Testis (tissue), 2 donors: ENCODE measurements around the gene PRKCD.

Experiments
- POLR2A ChIP-seq: fragments of 450-650 bp; IDR thresholded peaks from one replicate; pipeline ENCODE4 v1.6.1; 2017; ENCODE audit warnings: antibody characterized with exemption, mild to moderate bottlenecking, moderate library complexity
- TF ChIP-seq, protein P1 (sequence below), 3 experiments: fragments of 450-650 bp in 2 of 3; fragments of 200-600 bp in 1 of 3; sonication (generic) in 1 of 3; IDR thresholded peaks; one replicate each; pipeline ENCODE4 v1.5.1; 2016 to 2019; ENCODE audit warnings: antibody characterized with exemption in 3 of 3, mild to moderate bottlenecking in 2 of 3, moderate library complexity in 1 of 3

DNA sequence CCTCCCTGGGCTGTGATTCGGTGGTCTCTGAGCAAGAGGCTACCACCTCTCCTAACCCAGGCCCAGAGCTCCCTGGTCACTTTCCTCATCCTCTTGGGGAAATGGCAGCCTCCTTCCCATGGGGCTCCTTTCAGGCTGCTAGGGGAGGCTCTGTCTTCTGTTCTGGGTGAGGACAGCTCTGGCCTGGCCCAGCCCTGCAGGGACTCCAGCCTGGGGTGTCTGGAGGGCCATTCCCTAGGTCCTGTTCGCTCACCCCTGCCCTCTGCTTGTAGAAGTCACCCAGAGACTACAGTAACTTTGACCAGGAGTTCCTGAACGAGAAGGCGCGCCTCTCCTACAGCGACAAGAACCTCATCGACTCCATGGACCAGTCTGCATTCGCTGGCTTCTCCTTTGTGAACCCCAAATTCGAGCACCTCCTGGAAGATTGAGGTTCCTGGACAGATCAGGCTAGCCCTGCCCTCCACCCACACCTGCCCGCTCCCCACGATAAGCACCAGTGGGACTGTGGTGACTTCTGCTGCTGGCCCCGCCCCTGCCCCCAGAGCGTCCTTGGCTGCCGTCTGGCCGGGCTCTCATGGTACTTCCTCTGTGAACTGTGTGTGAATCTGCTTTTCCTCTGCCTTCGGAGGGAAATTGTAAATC lies 30.9 kb downstream of the PRKCD start:
- TF ChIP-seq, protein P1, sequence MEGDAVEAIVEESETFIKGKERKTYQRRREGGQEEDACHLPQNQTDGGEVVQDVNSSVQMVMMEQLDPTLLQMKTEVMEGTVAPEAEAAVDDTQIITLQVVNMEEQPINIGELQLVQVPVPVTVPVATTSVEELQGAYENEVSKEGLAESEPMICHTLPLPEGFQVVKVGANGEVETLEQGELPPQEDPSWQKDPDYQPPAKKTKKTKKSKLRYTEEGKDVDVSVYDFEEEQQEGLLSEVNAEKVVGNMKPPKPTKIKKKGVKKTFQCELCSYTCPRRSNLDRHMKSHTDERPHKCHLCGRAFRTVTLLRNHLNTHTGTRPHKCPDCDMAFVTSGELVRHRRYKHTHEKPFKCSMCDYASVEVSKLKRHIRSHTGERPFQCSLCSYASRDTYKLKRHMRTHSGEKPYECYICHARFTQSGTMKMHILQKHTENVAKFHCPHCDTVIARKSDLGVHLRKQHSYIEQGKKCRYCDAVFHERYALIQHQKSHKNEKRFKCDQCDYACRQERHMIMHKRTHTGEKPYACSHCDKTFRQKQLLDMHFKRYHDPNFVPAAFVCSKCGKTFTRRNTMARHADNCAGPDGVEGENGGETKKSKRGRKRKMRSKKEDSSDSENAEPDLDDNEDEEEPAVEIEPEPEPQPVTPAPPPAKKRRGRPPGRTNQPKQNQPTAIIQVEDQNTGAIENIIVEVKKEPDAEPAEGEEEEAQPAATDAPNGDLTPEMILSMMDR (IDR thresholded peaks at IDR 0.05), result no peak
- no peak for TF ChIP-seq POLR2A
